ENCODE results near the gene CDH13. TPM values are rescaled to one million over a fixed set of nuclear protein-coding genes. Genes with fewer than 3 reads are reported as not detected.

Gene CDH13
- total and polyA plus RNA-seq, 2 of the 8 experiments (the other 6 are each of a cell fraction or from before 2014, with no cell fraction given), result 2.3 to 2.4 TPM

GRCh38 chr16:83306961-83307593 lies 680.3 kb downstream of the CDH13 start (continued):
- TF ChIP-seq CHD7 (IDR thresholded peaks at IDR 0.05; ENCODE audit: insufficient replicate concordance, low read length) (no peak), EP300 (IDR thresholded peaks at IDR 0.05; ENCODE audit: borderline replicate concordance in 1 of 2, low read depth in 2 of 2, low read length in 2 of 2) (no peak), RNF2 (IDR thresholded peaks at IDR 0.05; ENCODE audit: borderline replicate concordance, low read depth, low read length, missing control alignments, poor library complexity, severe bottlenecking) (no peak), TCF12 (IDR thresholded peaks at IDR 0.05; ENCODE audit: low read depth, low read length) (no peak), CHD1 (IDR thresholded peaks at IDR 0.05; ENCODE audit: low read depth, low read length) (no peak), SP2 (IDR thresholded peaks at IDR 0.05; ENCODE audit: low read length) (no peak), TAF1 (IDR thresholded peaks at IDR 0.05; ENCODE audit: low read depth, low read length) (no peak), TBP (IDR thresholded peaks at IDR 0.05; ENCODE audit: low read depth, low read length) (no peak), CBX8 (IDR thresholded peaks at IDR 0.05; ENCODE audit: borderline replicate concordance, low read depth, low read length) (no peak), NANOG (IDR thresholded peaks at IDR 0.05; ENCODE audit: insufficient read depth, low read depth, low read length, poor library complexity, severe bottlenecking) (no peak), YY1 (IDR thresholded peaks at IDR 0.05; ENCODE audit: low read depth, low read length) (no peak)
